H9 (cell line): Measurements from ENCODE around the gene CCDC138. TPM values are rescaled to one million over a fixed set of nuclear protein-coding genes. Genes with fewer than 3 reads are reported as not detected.

ENCODE experiments used
- DNase-seq: peaks from one replicate; pipeline ENCODE4 v3.0.0-alpha.2; 2017
- H2AFZ ChIP-seq: one replicate; pipeline ENCODE4 v1.6.1; 2013; ENCODE audit warnings: mild to moderate bottlenecking, low read length, control low read depth, moderate library complexity
- H2AK5ac ChIP-seq: 2 replicates; pipeline ENCODE4 v1.6.1; 2013; ENCODE audit warnings: low read length, control low read depth, mixed read lengths; ENCODE audit not compliant: insufficient read length
- H2BK120ac ChIP-seq: one replicate; pipeline ENCODE4 v1.6.1; 2013; ENCODE audit warnings: low read depth, mild to moderate bottlenecking, low read length, control low read depth, inconsistent platforms; ENCODE audit not compliant: poor library complexity, severe bottlenecking
- H2BK12ac ChIP-seq: 2 replicates; pipeline ENCODE4 v1.6.1; 2013; ENCODE audit warnings: low read length, control low read depth, mixed read lengths, low read depth; ENCODE audit not compliant: insufficient read length
- H2BK15ac ChIP-seq: 2 replicates; pipeline ENCODE4 v1.6.1; 2013; ENCODE audit warnings: low read depth, low read length, control low read depth
- H2BK20ac ChIP-seq: one replicate; pipeline ENCODE4 v1.6.1; 2013; ENCODE audit warnings: low read depth, mild to moderate bottlenecking, low read length, control low read depth, inconsistent platforms; ENCODE audit not compliant: poor library complexity, severe bottlenecking
- H2BK5ac ChIP-seq: 2 replicates; pipeline ENCODE4 v1.6.1; 2013; ENCODE audit warnings: low read length, control low read depth, mixed read lengths; ENCODE audit not compliant: insufficient read length
- H3K14ac ChIP-seq: 2 replicates; pipeline ENCODE4 v1.6.1; 2013; ENCODE audit warnings: low read length, control low read depth; ENCODE audit not compliant: insufficient read depth
- H3K18ac ChIP-seq: 2 replicates; pipeline ENCODE4 v1.6.1; 2013; ENCODE audit warnings: low read depth, mild to moderate bottlenecking, mixed read lengths, low read length, control low read depth; ENCODE audit not compliant: insufficient read length
- H3K23ac ChIP-seq: 2 replicates; pipeline ENCODE4 v1.6.1; 2013; ENCODE audit warnings: low read length, control low read depth, mixed read lengths, low read depth; ENCODE audit not compliant: insufficient read length
- H3K23me2 ChIP-seq: 2 replicates; pipeline ENCODE4 v1.6.1; 2013; ENCODE audit warnings: low read depth, mild to moderate bottlenecking, mixed read lengths, low read length, control low read depth; ENCODE audit not compliant: insufficient read length, poor library complexity, severe bottlenecking
- H3K27ac ChIP-seq: 2 replicates; pipeline ENCODE4 v1.5.1; 2013; ENCODE audit warnings: low read length, control low read depth, mixed read lengths, low read depth; ENCODE audit not compliant: insufficient read length
- H3K27me3 ChIP-seq: 2 replicates; pipeline ENCODE4 v1.6.1; 2013; ENCODE audit warnings: low read length, control low read depth, inconsistent platforms; ENCODE audit not compliant: insufficient read depth
- H3K4ac ChIP-seq: 2 replicates; pipeline ENCODE4 v1.6.1; 2013; ENCODE audit warnings: low read depth, mild to moderate bottlenecking, control low read depth, inconsistent platforms, low read length, moderate library complexity
- H3K4me1 ChIP-seq: 2 replicates; pipeline ENCODE4 v1.6.1; 2013; ENCODE audit warnings: low read length, control low read depth, inconsistent platforms; ENCODE audit not compliant: insufficient read depth
- H3K4me2 ChIP-seq: 2 replicates; pipeline ENCODE4 v1.6.1; 2013; ENCODE audit warnings: low read length, control low read depth, mixed read lengths; ENCODE audit not compliant: insufficient read length, insufficient read depth
- H3K56ac ChIP-seq: 2 replicates; pipeline ENCODE4 v1.6.1; 2013; ENCODE audit warnings: low read depth, mild to moderate bottlenecking, mixed read lengths, low read length, control low read depth; ENCODE audit not compliant: insufficient read length
- H3K79me1 ChIP-seq: 2 replicates; pipeline ENCODE4 v1.6.1; 2013; ENCODE audit warnings: low read depth, mild to moderate bottlenecking, moderate library complexity, low read length, control low read depth, inconsistent platforms; ENCODE audit not compliant: insufficient read depth, poor library complexity, severe bottlenecking
- H3K79me2 ChIP-seq: 2 replicates; pipeline ENCODE4 v1.6.1; 2013; ENCODE audit warnings: low read length, control low read depth, inconsistent platforms; ENCODE audit not compliant: insufficient read depth
- H3K9ac ChIP-seq: 2 replicates; pipeline ENCODE4 v1.6.1; 2013; ENCODE audit warnings: low read length, control low read depth, mixed read lengths; ENCODE audit not compliant: insufficient read length; ENCODE audit errors: extremely low read depth
- H3K9me3 ChIP-seq: one replicate; pipeline ENCODE4 v1.6.1; 2013; ENCODE audit warnings: low read depth, low read length, inconsistent platforms; ENCODE audit not compliant: control insufficient read depth
- H3T11ph ChIP-seq: one replicate; pipeline ENCODE4 v1.6.1; 2013; ENCODE audit warnings: mild to moderate bottlenecking, low read length, control low read depth, inconsistent platforms
- H4K20me1 ChIP-seq: one replicate; pipeline ENCODE4 v1.6.1; 2013; ENCODE audit not compliant: control insufficient read depth, insufficient read length, insufficient read depth
- H4K5ac ChIP-seq: 2 replicates; pipeline ENCODE4 v1.6.1; 2013; ENCODE audit warnings: low read depth, mild to moderate bottlenecking, mixed read lengths, low read length, control low read depth; ENCODE audit not compliant: insufficient read length
- H4K8ac ChIP-seq: replicated peaks from 2 replicates; pipeline ENCODE4 v1.6.1; 2013; ENCODE audit warnings: low read length, control low read depth, mixed read lengths, low read depth; ENCODE audit not compliant: insufficient read length
- H4K91ac ChIP-seq: 2 replicates; pipeline ENCODE4 v1.6.1; 2013; ENCODE audit warnings: low read depth, mild to moderate bottlenecking, moderate library complexity, mixed read lengths, low read length, control low read depth; ENCODE audit not compliant: insufficient read length
- H3K27ac Mint-ChIP-seq, 3 experiments: 2 replicates in 2 of 3; 3 replicates in 1 of 3; pipeline ENCODE4 v1.8.0; 2020 to 2021; ENCODE audit warnings: mixed read lengths in 3 of 3, mild to moderate bottlenecking in 1 of 3, moderate library complexity in 1 of 3
- H3K27me3 Mint-ChIP-seq: 2 replicates; pipeline ENCODE4 v1.8.0; 2021; ENCODE audit warnings: low read depth, mild to moderate bottlenecking, moderate library complexity, mixed read lengths
- H3K36me3 Mint-ChIP-seq, 3 experiments: 2 replicates in 2 of 3; 3 replicates in 1 of 3; pipeline ENCODE4 v1.8.0; 2020 to 2021; ENCODE audit warnings: low read depth in 3 of 3, mixed read lengths in 3 of 3; ENCODE audit not compliant: insufficient read depth in 1 of 3
- H3K4me1 Mint-ChIP-seq, 2 experiments: 2 replicates each; pipeline ENCODE4 v1.8.0; 2020; ENCODE audit warnings: mixed read lengths in 2 of 2
- H3K4me3 Mint-ChIP-seq, 2 experiments: 2 replicates in 1 of 2; 3 replicates in 1 of 2; pipeline ENCODE4 v1.8.0; 2020 to 2021; ENCODE audit warnings: mild to moderate bottlenecking in 2 of 2, mixed read lengths in 2 of 2, moderate library complexity in 1 of 2
- H3K9me3 Mint-ChIP-seq, 2 experiments: 2 replicates in 1 of 2; 3 replicates in 1 of 2; pipeline ENCODE4 v1.8.0; 2020; ENCODE audit warnings: mild to moderate bottlenecking in 2 of 2, mixed read lengths in 2 of 2, moderate library complexity in 1 of 2
- CTCF ChIP-seq: fragments of 200-600 bp; sonication (generic); conservative IDR thresholded peaks from 3 replicates; pipeline ENCODE4 v1.8.0; 2021; ENCODE audit warnings: antibody characterized with exemption, mild to moderate bottlenecking
- WGBS: extraction: QIAGEN DNeasy Blood & Tissue Kit; methylation state at CpG from one replicate; pipeline ENCODE4 v1.1.7; 2013; ENCODE audit warnings: missing lambda C conversion rate, low lambda C conversion rate, mixed read lengths; ENCODE audit not compliant: insufficient read length; ENCODE audit errors: extremely low coverage; 5-methylcytosine and 5-hydroxymethylcytosine counted together
- total RNA-seq: library from RNA; stranded (reverse); gene quantifications from 2 replicates; pipeline ENCODE4 v1.2.1, GENCODE V29; 2021

The CCDC138 gene
- total RNA-seq, 1 experiment from 2014 or later: 32.7 TPM

GRCh38 chr2:108852375-108852774 is 65.8 kb downstream of the CCDC138 start:
- Histone ChIP-seq H3K4me1 (no peaks in the 10 kb centered on the region), H2BK120ac (no peak overlapping the region), H3K18ac (no peak overlapping the region), H2BK15ac (no peak overlapping the region), H2AFZ (no peak overlapping the region), H3T11ph (no peak overlapping the region), H3K23ac (no peak overlapping the region), H4K8ac (no peak overlapping the region), H3K27ac (no peak overlapping the region), H3K14ac (no peak overlapping the region), H4K5ac (no peak overlapping the region), H2BK12ac (no peak overlapping the region), H3K23me2 (no peaks in the 10 kb centered on the region), H4K91ac (no peak overlapping the region), H3K56ac (no peak overlapping the region), H2AK5ac (no peak overlapping the region), H3K4ac (no peak overlapping the region), H4K20me1 (no peaks in the 10 kb centered on the region), H2BK5ac (no peak overlapping the region), H3K9me3 (no peaks in the 10 kb centered on the region), H3K9ac (no peak overlapping the region), H3K79me2 (no peaks in the 10 kb centered on the region), H3K27me3 (no peaks in the 10 kb centered on the region), H3K4me2 (no peak overlapping the region), H3K79me1 (no peaks in the 10 kb centered on the region), H2BK20ac (no peak overlapping the region)
- DNase-seq: no peak
- Mint-ChIP-seq H3K9me3 (no peaks in the 10 kb centered on the region), H3K27ac (no peak overlapping the region), H3K4me1 (peaks cover 0 to 7% of the 10 kb centered on the region in 2 experiments; a peak in 1 of 4 replicates), H3K27me3 (no peaks in the 10 kb centered on the region), H3K36me3 (peaks cover 18 to 56% (median 40%) of the 10 kb centered on the region in 3 experiments; a peak in 6 of 7 replicates), H3K4me3 (no peak overlapping the region)
- no CpG with 5 or more reads among the region's 3 CpGs for WGBS
- TF ChIP-seq CTCF: no peak
